Brain pericyte (primary cell): ENCODE measurements around the gene CDRT15.
"Not testable (repeated sequence)": the region's sequence is repeated elsewhere in the genome, so short reads cannot be mapped to it uniquely, and the experiment has no call there.

Source experiments
- DNase-seq: peaks from one replicate; pipeline ENCODE4 v3.0.0-alpha.2; 2012; ENCODE audit warnings: low read depth, low spot score

CDRT15 gene

DNA sequence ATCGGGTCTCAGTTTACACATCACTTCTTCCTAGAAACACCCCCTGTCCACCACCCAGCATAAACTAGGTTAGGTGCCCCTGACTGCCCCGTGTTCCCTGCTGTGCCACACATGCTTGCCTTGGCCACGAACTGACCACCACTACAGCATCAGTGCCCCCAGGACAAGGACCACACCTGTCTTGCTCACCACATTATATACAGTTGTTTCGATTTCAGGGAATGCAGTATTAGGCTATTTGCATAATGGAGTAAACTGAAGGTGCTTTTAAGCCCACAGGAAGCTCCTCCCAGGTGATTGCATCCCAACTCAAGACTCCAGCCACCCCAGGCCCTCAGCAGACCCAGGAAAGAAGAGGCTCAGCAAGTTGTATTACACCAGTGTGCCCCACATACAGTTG lies 50.2 kb downstream of the CDRT15 start:
- not testable (repeated sequence) for DNase-seq
